Kidney (tissue), 14 donors: ENCODE measurements around the gene CR1L. TPM values are rescaled to one million over a fixed set of nuclear protein-coding genes. Genes with fewer than 3 reads are reported as not detected.
A peak's percentile ranks its signal among the peaks of the same experiment; 100 is the strongest.
"Not testable (repeated sequence)": the region's sequence is repeated elsewhere in the genome, so short reads cannot be mapped to it uniquely, and the experiment has no call there.

ENCODE experiments used
- DNase-seq, 5 donors: peaks; one replicate each; pipeline ENCODE4 v3.0.0-alpha.2; 2013 to 2020
- FAIRE-seq: peaks from 2 replicates; lab custom pipeline; 2012; peaks lifted over from hg19 to GRCh38; lab: Jason Lieb, UNC
- H3K27ac ChIP-seq, 2 donors: one replicate each; pipeline ENCODE4 v1.7.0; 2013; ENCODE audit warnings: low read depth in 2 of 2, low read length in 2 of 2, inconsistent platforms in 1 of 2
- H3K27me3 ChIP-seq: one replicate; pipeline ENCODE4 v1.7.1; 2013; ENCODE audit warnings: low read length, inconsistent platforms; ENCODE audit not compliant: control insufficient read depth, insufficient read depth
- H3K36me3 ChIP-seq, 3 donors: one replicate each; pipeline versions ENCODE4 v1.7.0 to v1.7.1; 2013; ENCODE audit warnings: low read length in 3 of 3, control low read depth in 1 of 3, inconsistent platforms in 1 of 3; ENCODE audit not compliant: insufficient read depth in 3 of 3, control insufficient read depth in 2 of 3
- H3K4me1 ChIP-seq, 3 donors: one replicate each; pipeline versions ENCODE4 v1.7.0 to v1.7.1; 2013; ENCODE audit warnings: low read length in 3 of 3, inconsistent platforms in 1 of 3, low read depth in 1 of 3; ENCODE audit not compliant: control insufficient read depth in 2 of 3, insufficient read depth in 2 of 3
- H3K4me3 ChIP-seq, 3 donors: one replicate each; pipeline versions ENCODE4 v1.7.0 to v1.8.1; 2013; ENCODE audit warnings: low read length in 3 of 3, control low read depth in 1 of 3, inconsistent platforms in 1 of 3
- H3K9ac ChIP-seq, 3 donors: one replicate each; pipeline versions ENCODE4 v1.7.0 to v1.7.1; 2013; ENCODE audit warnings: low read length in 3 of 3, control low read depth in 1 of 3, inconsistent platforms in 1 of 3
- H3K9me3 ChIP-seq, 3 donors: one replicate each; pipeline versions ENCODE4 v1.7.0 to v1.7.1; 2013; ENCODE audit warnings: low read length in 3 of 3, control low read depth in 1 of 3, inconsistent platforms in 1 of 3; ENCODE audit not compliant: control insufficient read depth in 2 of 3, insufficient read depth in 1 of 3
- CTCF ChIP-seq: IDR thresholded peaks from 3 replicates; pipeline ENCODE4 v1.5.1; 2012; ENCODE audit warnings: mild to moderate bottlenecking, moderate library complexity, borderline replicate concordance; ENCODE audit not compliant: insufficient read depth; ENCODE audit errors: extremely low read depth
- intact Hi-C: fragments of 100-400 bp; cut with DNase I; formaldehyde crosslinking; loops from one replicate; pipeline ENCODE4 v1.11.1; 2022
- polyA plus RNA-seq: library from polyadenylated mRNA; stranded (reverse); fragments of 350-450 nt; fragmentation: Illumina TruSeq; extraction: RNeasy Lipid Tissue Mini Kit (QIAGEN cat#74804); gene quantifications from one replicate; pipeline ENCODE4 v1.2.3, GENCODE V29; 2014; ENCODE audit warnings: low read depth, low replicate concordance; ENCODE audit not compliant: insufficient read depth
- total RNA-seq: library from RNA; stranded (reverse); fragmentation: NEBNext Ultra II Directional; extraction: Animal tissue kit (Norgen Biotek cat#: 25700); gene quantifications from one replicate; pipeline ENCODE4 v1.2.1, GENCODE V29; 2021
- donor health status: control.
- donor health status: control.
- donor health status: control.
- donor health status: control.
- donor health status: control.
- donor health status: DM: yes; HTN: yes; CAD: no.
- donor health status: Normal renal cell carcinoma (clear cell type).

Gene CR1L
- total and polyA plus RNA-seq, 2 donors from 2014 or later: 0.44 to 1.4 TPM

- Histone ChIP-seq H3K36me3 (no peaks in the 10 kb centered on the region), H3K4me3 (no peak overlapping the region), H3K9me3 (no peaks in the 10 kb centered on the region), H3K4me1 (no peaks in the 10 kb centered on the region), H3K27me3 (no peaks in the 10 kb centered on the region), H3K27ac (no peak overlapping the region), H3K9ac (no peak overlapping the region)
- FAIRE-seq (no peak), DNase-seq (peak in 2 of 5 donors; percentile 3 to 5)
- no peak for TF ChIP-seq CTCF
- intact Hi-C loops: no loop called here
These were observed 66.4 kb downstream of the CR1L start for GRCh38 chr1:207711285-207711684.

GRCh38 chr1:207712701-207713100 lies 67.8 kb downstream of the CR1L start:
- H3K9ac ChIP-seq, FAIRE-seq, H3K27me3 ChIP-seq, H3K36me3 ChIP-seq, intact Hi-C loops, H3K4me1 ChIP-seq, H3K9me3 ChIP-seq, DNase-seq, H3K27ac ChIP-seq, H3K4me3 ChIP-seq: not testable (repeated sequence)

DNA sequence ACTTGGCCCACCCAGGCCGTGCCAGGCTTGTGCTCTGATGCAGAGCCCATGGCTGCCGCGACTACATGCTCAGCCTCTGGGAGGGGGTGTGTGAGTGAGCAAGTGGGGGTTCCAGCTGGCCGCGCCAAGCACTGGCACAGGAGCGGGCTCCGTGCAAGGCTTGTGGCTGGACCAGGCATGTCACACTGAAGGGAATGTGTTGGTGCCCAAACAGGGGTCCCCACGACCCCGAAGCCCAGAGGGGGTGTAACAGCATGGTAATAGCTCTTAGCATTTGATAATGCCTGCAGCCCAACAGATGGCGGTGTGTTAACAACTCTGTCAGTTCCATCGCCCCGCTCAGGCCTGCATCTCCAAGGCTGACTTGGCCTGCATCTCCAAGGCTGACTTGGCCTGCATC lies 68.6 kb downstream of the CR1L start:
- TF ChIP-seq CTCF: no peak
- Histone ChIP-seq H3K4me3 (no peak overlapping the region), H3K27me3 (no peaks in the 10 kb centered on the region), H3K9me3 (no peaks in the 10 kb centered on the region), H3K9ac (no peak overlapping the region), H3K27ac (no peak overlapping the region), H3K4me1 (no peaks in the 10 kb centered on the region), H3K36me3 (no peaks in the 10 kb centered on the region)
- intact Hi-C loops: no loop called here
- DNase-seq (peak in 1 of 5 donors; percentile 66), FAIRE-seq (no peak)

- Histone ChIP-seq H3K9me3 (peaks cover 0 to 4% (median 0%) of the 10 kb centered on the region in 3 donors), H3K9ac (no peak overlapping the region), H3K27me3 (no peaks in the 10 kb centered on the region), H3K36me3 (no peaks in the 10 kb centered on the region), H3K4me1 (no peaks in the 10 kb centered on the region), H3K27ac (no peak overlapping the region), H3K4me3 (no peak overlapping the region)
- DNase-seq (no peak), FAIRE-seq (no peak)
- intact Hi-C loops: no loop called here
- no peak for TF ChIP-seq CTCF
These were observed 74.3 kb downstream of the CR1L start for GRCh38 chr1:207719234-207719633.

DNA sequence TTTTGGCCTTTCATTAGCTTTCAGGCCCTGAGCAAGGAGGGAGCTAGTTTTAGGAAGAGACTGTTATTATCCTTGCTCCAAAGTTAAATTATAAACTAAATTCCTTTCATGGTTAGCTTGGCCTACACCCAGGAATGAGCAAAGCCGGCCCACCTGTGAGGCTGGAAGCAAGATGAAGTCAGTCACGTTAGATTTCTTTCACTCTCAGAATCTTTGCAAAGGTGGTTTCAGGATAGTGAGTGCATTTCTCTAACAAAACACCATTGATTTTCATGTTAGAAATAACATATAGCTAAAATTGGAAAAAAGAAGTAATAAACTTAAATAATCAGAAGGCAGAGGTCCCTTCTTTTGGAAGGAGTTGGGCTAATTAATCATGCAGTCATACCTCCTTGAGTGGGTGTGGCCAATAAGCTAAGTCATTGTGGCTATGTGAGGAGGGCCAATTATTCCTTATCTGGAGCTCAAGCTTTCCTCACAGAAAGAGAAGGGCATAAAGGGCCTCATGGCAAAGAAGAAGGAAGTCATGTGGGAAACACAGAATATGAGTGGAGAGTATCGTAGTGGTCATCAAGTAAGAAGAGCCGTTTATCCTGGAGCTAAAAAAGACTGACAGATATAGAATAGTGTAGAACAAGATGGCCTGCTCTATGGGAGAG lies 83.4 kb downstream of the CR1L start:
- H3K4me3 ChIP-seq, H3K4me1 ChIP-seq, intact Hi-C loops, H3K27me3 ChIP-seq, H3K27ac ChIP-seq, H3K9ac ChIP-seq, DNase-seq, H3K36me3 ChIP-seq, FAIRE-seq, H3K9me3 ChIP-seq: not testable (repeated sequence)

- H3K9me3 ChIP-seq, H3K27ac ChIP-seq, H3K36me3 ChIP-seq, H3K4me1 ChIP-seq, intact Hi-C loops, H3K27me3 ChIP-seq, H3K4me3 ChIP-seq, H3K9ac ChIP-seq, FAIRE-seq: not testable (repeated sequence)
- peak in 2 of 5 donors; percentile 52 to 56 for DNase-seq
These were observed 92.7 kb downstream of the CR1L start for GRCh38 chr1:207737503-207738157.
